ENCODE measurements around the gene DERL2.
"Not testable (repeated sequence)": the region's sequence is repeated elsewhere in the genome, so short reads cannot be mapped to it uniquely, and the experiment has no call there.

The DERL2 gene

DNA sequence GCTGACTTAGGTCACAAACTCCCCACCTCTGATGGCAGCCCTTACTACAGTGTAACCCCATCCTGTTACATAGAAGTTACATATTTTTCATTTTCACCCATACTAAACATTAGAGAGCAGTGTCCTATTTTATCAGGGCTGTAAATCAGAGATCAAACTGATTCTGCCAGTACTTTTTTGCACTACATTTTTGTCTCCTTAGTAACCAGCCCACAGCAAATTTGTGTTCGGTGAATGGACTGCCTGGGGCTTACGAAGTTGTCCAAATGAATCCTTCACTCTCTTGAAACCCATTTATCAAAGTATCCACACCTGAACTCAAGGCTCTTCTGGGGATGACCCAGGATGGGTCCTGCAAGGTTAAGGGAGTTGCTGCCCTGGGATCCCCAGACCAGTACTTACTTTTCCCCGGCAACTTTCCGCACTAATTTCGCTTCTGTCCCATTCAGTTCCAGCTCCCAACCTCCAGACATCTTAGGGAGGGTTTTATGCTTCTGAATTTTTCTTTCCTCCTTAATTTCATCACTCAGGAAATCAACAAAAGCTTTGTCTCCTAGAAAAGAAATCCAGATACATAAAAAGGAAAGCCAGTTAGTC lies 48.2 kb downstream of the DERL2 start:
- no peak for DNase-seq (ENCODE audit: low spot score)

- not testable (repeated sequence) for DNase-seq (ENCODE audit: low spot score)
These were observed 50.1 kb downstream of the DERL2 start for GRCh38 chr17:5435781-5436315.

GRCh38 chr17:5434984-5435383 lies 51.0 kb downstream of the DERL2 start:
- no peak for DNase-seq (ENCODE audit: low spot score)

DNA sequence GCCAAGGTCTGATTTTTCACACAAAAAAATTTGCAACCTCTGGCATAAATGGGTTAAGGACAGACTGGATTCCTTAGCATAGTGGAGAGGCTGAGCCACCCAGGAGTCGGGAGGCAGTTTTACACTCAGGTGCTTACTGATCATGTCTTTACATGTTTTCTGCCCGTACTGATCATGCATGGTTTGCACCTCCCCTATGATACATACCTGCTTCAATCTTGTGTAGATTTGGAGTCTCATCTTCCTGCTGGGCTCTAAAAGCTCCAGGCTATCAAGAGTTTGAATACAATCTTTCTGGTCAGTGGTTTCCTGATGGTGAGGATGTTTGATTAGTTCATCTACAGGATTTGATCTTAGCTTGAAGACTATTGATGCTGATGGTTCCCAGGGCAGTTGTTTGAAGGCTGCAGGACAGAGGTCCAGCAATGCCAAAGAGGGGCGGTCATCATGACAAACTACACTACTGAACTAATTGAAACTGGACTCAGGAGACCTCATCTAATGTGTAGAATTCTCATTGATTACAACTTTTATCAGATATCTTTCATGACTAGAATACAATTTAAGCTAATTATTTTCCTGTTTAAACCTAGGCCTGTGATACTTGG lies 53.9 kb downstream of the DERL2 start:
- DNase-seq (ENCODE audit: low spot score), result no peak

DNA sequence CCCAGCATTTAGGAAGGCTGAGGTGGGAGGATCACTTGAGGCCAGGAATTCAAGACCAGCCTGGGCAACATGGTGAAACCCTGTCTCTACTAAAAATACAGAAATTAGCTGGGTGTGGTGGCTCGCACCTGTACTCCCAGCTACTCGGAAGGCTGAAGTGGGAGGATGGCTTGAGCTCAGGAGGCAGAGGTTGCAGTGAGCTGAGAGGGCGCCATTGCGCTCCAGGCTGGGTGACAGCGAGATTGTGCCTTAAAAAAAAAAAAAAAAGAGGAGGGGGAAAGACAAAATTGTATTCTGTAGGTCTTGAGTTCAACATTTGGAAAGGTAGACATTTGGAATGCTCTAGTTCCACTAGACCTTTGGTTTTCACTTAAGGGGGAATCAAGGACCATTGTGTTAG lies 54.7 kb downstream of the DERL2 start:
- not testable (repeated sequence) for DNase-seq (ENCODE audit: low spot score)

DNA sequence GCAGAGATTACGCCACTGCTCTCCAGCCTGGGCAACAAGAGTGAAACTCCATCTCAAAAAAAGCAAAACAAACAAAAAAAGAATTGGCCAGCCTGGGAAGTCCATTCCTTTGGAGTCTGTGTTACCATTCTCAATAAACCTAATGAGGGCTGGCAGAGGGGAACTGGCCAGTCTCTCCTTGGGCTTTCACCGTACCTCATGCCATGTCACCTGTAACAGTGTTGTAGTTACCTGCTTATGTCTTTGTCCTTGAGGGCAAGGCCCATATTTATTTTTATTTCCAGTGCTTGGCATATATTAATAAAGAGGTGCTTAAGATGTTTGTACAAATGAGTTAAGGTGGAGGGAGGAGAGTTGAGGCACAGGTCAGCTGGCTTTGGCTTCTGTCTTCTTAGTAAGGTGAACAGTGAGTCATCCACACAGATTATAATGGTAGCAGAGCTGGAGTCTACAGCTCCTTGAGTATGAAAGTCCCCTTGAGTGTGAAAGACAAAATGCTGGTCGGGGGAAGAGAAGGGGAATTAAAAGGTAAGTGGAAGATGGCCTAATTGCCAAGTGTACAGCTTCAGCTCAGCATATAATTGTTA lies 55.5 kb downstream of the DERL2 start:
- no peak for DNase-seq (ENCODE audit: low spot score)

DNA sequence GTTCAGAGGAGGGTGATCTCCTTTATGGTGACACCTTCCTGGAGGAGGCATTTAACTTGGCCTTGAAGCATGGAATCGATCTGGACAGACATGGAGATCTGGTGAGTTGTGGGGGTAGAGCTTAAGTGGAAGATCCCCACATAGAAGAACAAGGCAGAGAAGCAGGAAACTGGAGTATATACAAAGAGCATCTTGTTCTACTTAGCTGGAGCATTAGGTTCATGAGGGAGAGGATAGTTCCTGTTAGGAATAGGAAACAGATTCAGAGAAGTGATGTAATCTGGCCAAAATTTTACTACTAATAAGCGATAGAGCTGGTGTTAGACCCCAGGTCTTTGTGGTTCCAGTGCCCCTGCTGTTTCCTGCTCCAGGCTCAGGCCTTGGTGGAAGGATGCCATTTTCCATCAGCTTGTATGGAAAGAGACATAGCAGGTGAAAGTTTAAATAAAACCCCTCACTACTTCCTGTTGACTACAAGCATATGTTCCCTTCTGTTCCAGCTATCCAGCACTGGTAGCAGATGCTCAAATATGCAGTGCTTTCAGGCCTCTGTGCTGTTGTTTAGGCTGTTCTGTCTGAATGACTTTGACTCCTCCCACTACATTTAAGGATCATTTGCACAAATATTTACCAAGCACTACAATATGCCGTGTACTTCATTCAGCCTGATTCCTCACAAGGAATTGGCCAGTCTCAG lies 56.6 kb downstream of the DERL2 start:
- no peak for DNase-seq (ENCODE audit: low spot score)

GRCh38 chr17:5425826-5426225 lies 60.2 kb downstream of the DERL2 start:
- no peak for DNase-seq (ENCODE audit: low spot score)

- DNase-seq (ENCODE audit: low spot score), result no peak
These were observed 61.1 kb downstream of the DERL2 start for GRCh38 chr17:5424909-5425308.

GRCh38 chr17:5422505-5422904 lies 63.5 kb downstream of the DERL2 start:
- DNase-seq (ENCODE audit: low spot score), result peak; percentile 74

All from hepatic stellate cell (primary cell).